Spleen (tissue), 7 donors: Measurements from ENCODE around the gene MRPL54.

Experiments used
- POLR2A ChIP-seq, 3 donors: fragments of 450-650 bp; IDR thresholded peaks; one replicate each; pipeline ENCODE4 v1.5.1; 2017; ENCODE audit warnings: antibody characterized with exemption in 3 of 3, mild to moderate bottlenecking in 1 of 3
- POLR2AphosphoS5 ChIP-seq, 3 donors: sonication (generic); formaldehyde crosslinking; IDR thresholded peaks; one replicate each; pipeline ENCODE4 v1.5.1; 2017; ENCODE audit warnings: antibody characterized with exemption in 3 of 3
- TF ChIP-seq, protein P1 (sequence below), 11 experiments: fragments of 200-600 bp in 7 of 11; fragments of 450-650 bp in 4 of 11; sonication (generic) in 4 of 11; IDR thresholded peaks in 8 of 11; conservative IDR thresholded peaks in 3 of 11; 1 replicate in 7 of 11; 2 replicates in 4 of 11; pipeline versions ENCODE4 v1.4.0 to v1.8.0; 2016 to 2021; ENCODE audit warnings: antibody characterized with exemption in 11 of 11, inconsistent platforms in 4 of 11, mild to moderate bottlenecking in 1 of 11
- donor health status: DM: no; HTN: no; CAD: no; lungs with moderate emphysema.
- donor health status: DM: no; HTN: no; CAD: no.
- donor health status: DM: no; HTN: no; CAD: no.

DNA sequence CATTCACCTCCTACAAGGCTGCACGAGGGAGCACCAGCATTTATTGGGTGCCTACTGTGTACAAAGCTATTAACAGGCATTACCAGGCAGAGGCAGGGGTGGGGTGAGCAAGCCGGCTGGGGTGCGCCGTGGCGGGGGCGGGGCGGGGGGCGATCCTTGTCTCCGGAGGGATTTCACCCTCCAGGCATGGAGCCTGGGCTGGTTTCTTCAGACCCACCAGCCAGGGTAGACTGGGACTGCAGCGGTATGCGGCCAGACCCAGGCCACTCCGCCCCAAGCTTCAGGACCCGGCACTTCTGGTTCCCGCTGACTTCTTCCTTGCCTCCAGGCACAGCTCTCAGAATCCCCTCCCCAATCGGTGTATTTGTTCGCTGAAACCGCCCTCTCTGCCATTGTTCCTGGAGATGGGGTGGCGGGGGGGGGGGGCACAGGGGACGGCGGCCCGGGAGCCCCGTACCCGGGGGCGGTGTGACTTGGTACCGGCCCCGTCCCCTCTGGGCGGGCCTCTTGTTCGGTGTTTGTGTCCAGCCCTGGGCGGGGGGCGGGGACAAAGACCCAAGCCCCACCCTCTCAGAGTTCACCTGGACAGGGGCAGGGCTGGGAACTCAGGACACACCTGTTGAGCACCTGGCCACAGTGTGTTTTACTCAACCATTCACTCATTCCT lies 39.9 kb upstream of the MRPL54 start:
- TF ChIP-seq, protein P1, sequence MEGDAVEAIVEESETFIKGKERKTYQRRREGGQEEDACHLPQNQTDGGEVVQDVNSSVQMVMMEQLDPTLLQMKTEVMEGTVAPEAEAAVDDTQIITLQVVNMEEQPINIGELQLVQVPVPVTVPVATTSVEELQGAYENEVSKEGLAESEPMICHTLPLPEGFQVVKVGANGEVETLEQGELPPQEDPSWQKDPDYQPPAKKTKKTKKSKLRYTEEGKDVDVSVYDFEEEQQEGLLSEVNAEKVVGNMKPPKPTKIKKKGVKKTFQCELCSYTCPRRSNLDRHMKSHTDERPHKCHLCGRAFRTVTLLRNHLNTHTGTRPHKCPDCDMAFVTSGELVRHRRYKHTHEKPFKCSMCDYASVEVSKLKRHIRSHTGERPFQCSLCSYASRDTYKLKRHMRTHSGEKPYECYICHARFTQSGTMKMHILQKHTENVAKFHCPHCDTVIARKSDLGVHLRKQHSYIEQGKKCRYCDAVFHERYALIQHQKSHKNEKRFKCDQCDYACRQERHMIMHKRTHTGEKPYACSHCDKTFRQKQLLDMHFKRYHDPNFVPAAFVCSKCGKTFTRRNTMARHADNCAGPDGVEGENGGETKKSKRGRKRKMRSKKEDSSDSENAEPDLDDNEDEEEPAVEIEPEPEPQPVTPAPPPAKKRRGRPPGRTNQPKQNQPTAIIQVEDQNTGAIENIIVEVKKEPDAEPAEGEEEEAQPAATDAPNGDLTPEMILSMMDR (IDR thresholded peaks at IDR 0.05 in 8 of 11, conservative IDR thresholded peaks at IDR 0.05 in 3 of 11): no peak
- TF ChIP-seq POLR2A (IDR thresholded peaks at IDR 0.05) (no peak), POLR2AphosphoS5 (IDR thresholded peaks at IDR 0.05) (no peak)
